ENCODE data around the gene MYO18A.
"Not testable (repeated sequence)": the region's sequence is repeated elsewhere in the genome, so short reads cannot be mapped to it uniquely, and the experiment has no call there.

Gene MYO18A

GRCh38 chr17:29107933-29108822 lies 72.0 kb downstream of the MYO18A start:
- no peak for DNase-seq (ENCODE audit: low read depth in 1 of 2, low spot score in 1 of 2)

- DNase-seq (ENCODE audit: low read depth in 1 of 2, low spot score in 1 of 2), result no peak
Measured at GRCh38 chr17:29107084-29107483, 73.1 kb downstream of the MYO18A start.

- DNase-seq (ENCODE audit: low read depth in 1 of 2, low spot score in 1 of 2), result no peak
Measured at GRCh38 chr17:29103341-29103740, 76.9 kb downstream of the MYO18A start.

GRCh38 chr17:29102741-29103181 lies 77.4 kb downstream of the MYO18A start:
- no peak for DNase-seq (ENCODE audit: low read depth in 1 of 2, low spot score in 1 of 2)

GRCh38 chr17:29102046-29102445 lies 78.2 kb downstream of the MYO18A start:
- DNase-seq (ENCODE audit: low read depth in 1 of 2, low spot score in 1 of 2), result no peak

GRCh38 chr17:29100296-29100695 lies 79.9 kb downstream of the MYO18A start:
- DNase-seq (ENCODE audit: low read depth in 1 of 2, low spot score in 1 of 2), result no peak

- no peak for DNase-seq (ENCODE audit: low read depth in 1 of 2, low spot score in 1 of 2)
Measured at GRCh38 chr17:29099527-29099926, 80.7 kb downstream of the MYO18A start.

- no peak for DNase-seq (ENCODE audit: low read depth in 1 of 2, low spot score in 1 of 2)
Measured at GRCh38 chr17:29096094-29096493, 84.1 kb downstream of the MYO18A start.

- DNase-seq (ENCODE audit: low read depth in 1 of 2, low spot score in 1 of 2), result no peak
Measured at GRCh38 chr17:29095439-29095838, 84.8 kb downstream of the MYO18A start.

GRCh38 chr17:29094101-29094708 lies 86.0 kb downstream of the MYO18A start:
- DNase-seq (ENCODE audit: low read depth in 1 of 2, low spot score in 1 of 2), result no peak

GRCh38 chr17:29093090-29093871 lies 86.9 kb downstream of the MYO18A start:
- DNase-seq (ENCODE audit: low read depth in 1 of 2, low spot score in 1 of 2), result no peak

GRCh38 chr17:29091606-29092289 lies 88.5 kb downstream of the MYO18A start:
- DNase-seq (ENCODE audit: low read depth in 1 of 2, low spot score in 1 of 2), result no peak

GRCh38 chr17:29090750-29091605 lies 89.2 kb downstream of the MYO18A start:
- DNase-seq (ENCODE audit: low read depth in 1 of 2, low spot score in 1 of 2), result no peak

GRCh38 chr17:29090108-29090507 lies 90.1 kb downstream of the MYO18A start:
- DNase-seq (ENCODE audit: low read depth in 1 of 2, low spot score in 1 of 2), result no peak

- no peak for DNase-seq (ENCODE audit: low read depth in 1 of 2, low spot score in 1 of 2)
Measured at GRCh38 chr17:29089601-29090044, 90.6 kb downstream of the MYO18A start.

- DNase-seq (ENCODE audit: low read depth in 1 of 2, low spot score in 1 of 2), result not testable (repeated sequence)
Measured at GRCh38 chr17:29088782-29089181, 91.4 kb downstream of the MYO18A start.

GRCh38 chr17:29086628-29087332 lies 93.4 kb downstream of the MYO18A start:
- DNase-seq (ENCODE audit: low read depth in 1 of 2, low spot score in 1 of 2), result no peak

GRCh38 chr17:29085223-29085622 lies 95.0 kb downstream of the MYO18A start:
- DNase-seq (ENCODE audit: low read depth in 1 of 2, low spot score in 1 of 2), result no peak

GRCh38 chr17:29084541-29085146 lies 95.6 kb downstream of the MYO18A start:
- DNase-seq (ENCODE audit: low read depth in 1 of 2, low spot score in 1 of 2), result no peak

Data from stimulated activated CD4-positive, alpha-beta T cell treated with anti-CD3 and anti-CD28 coated beads, Interleukin-15, amount 100 ng/mL, for 1 hour (primary cell).